Astrocyte of the cerebellum (primary cell): ENCODE results near the gene TTC39C.
"Not testable (repeated sequence)": the region's sequence is repeated elsewhere in the genome, so short reads cannot be mapped to it uniquely, and the experiment has no call there.

ENCODE experiments used
- DNase-seq: peaks from one replicate; pipeline ENCODE4 v3.0.0-alpha.2; 2011; ENCODE audit warnings: low read depth
- H3K4me3 ChIP-seq: 2 replicates; pipeline ENCODE4 v1.5.1; 2011; ENCODE audit warnings: mild to moderate bottlenecking, low read depth, low read length, moderate library complexity
- CTCF ChIP-seq: IDR thresholded peaks from 2 replicates; pipeline ENCODE4 v1.5.1; 2012; ENCODE audit warnings: low read length, low read depth, moderate library complexity, mild to moderate bottlenecking; ENCODE audit errors: missing control alignments
- in situ Hi-C: cut with HindIII; loops from 2 replicates; pipeline ENCODE4 v1.10.0; 2017; ENCODE audit warnings: low sequenced_read_pairs

TTC39C gene

GRCh38 chr18:24068945-24069693 lies 54.6 kb downstream of the TTC39C start:
- no peak for TF ChIP-seq CTCF
- no peak overlapping the region for H3K4me3 ChIP-seq
- in situ Hi-C loops, result no loop called here
- DNase-seq, result no peak

- no peak for DNase-seq
- no peak for TF ChIP-seq CTCF
- H3K4me3 ChIP-seq, result no peak overlapping the region
- in situ Hi-C loops, result no loop called here
Measured at GRCh38 chr18:24071029-24071428, 56.5 kb downstream of the TTC39C start.

- in situ Hi-C loops, result no loop called here
- no peak for TF ChIP-seq CTCF
- no peak overlapping the region for H3K4me3 ChIP-seq
- DNase-seq, result no peak
Measured at GRCh38 chr18:24071779-24072178, 57.2 kb downstream of the TTC39C start.

GRCh38 chr18:24072743-24073142 lies 58.2 kb downstream of the TTC39C start:
- in situ Hi-C loops, result no loop called here
- no peak for TF ChIP-seq CTCF
- no peak for DNase-seq
- H3K4me3 ChIP-seq, result no peak overlapping the region

GRCh38 chr18:24073791-24074190 lies 59.2 kb downstream of the TTC39C start:
- no peak for TF ChIP-seq CTCF
- DNase-seq, result no peak
- in situ Hi-C loops, result no loop called here
- no peak overlapping the region for H3K4me3 ChIP-seq

GRCh38 chr18:24074757-24075156 lies 60.2 kb downstream of the TTC39C start:
- H3K4me3 ChIP-seq, DNase-seq, in situ Hi-C loops: not testable (repeated sequence)

- peak; percentile 85 for DNase-seq
- H3K4me3 ChIP-seq, result no peak overlapping the region
- in situ Hi-C loops, result no loop called here
- peak; percentile 50 for TF ChIP-seq CTCF
Measured at GRCh38 chr18:24075767-24076597, 61.4 kb downstream of the TTC39C start.
